Measurements from ENCODE around the gene DIAPH3. TPM values are rescaled to one million over a fixed set of nuclear protein-coding genes. Genes with fewer than 3 reads are reported as not detected.

Gene DIAPH3
- total RNA-seq, 1 experiment from 2014 or later, result 27.6 TPM

GRCh38 chr13:59879281-59879680 lies 284.4 kb downstream of the DIAPH3 start:
- no peak for DNase-seq (ENCODE audit: low spot score)
- TF ChIP-seq ATF2 (CRISPR knock-in tag; IDR thresholded peaks at IDR 0.05; ENCODE audit: borderline replicate concordance, low read depth), result no peak
- no peak for TF ChIP-seq HMGXB4 (CRISPR knock-in tag; IDR thresholded peaks at IDR 0.05)
- TF ChIP-seq PREB (CRISPR knock-in tag; IDR thresholded peaks at IDR 0.05; ENCODE audit: borderline replicate concordance), result no peak
- no peak for TF ChIP-seq PRDM15 (CRISPR knock-in tag; IDR thresholded peaks at IDR 0.05)
- TF ChIP-seq ZNF138 (CRISPR knock-in tag; conservative IDR thresholded peaks at IDR 0.05), result no peak
- TF ChIP-seq CDX4 (CRISPR knock-in tag; IDR thresholded peaks at IDR 0.05; ENCODE audit: borderline replicate concordance), result no peak
- no peak for TF ChIP-seq PRRX2 (CRISPR knock-in tag; IDR thresholded peaks at IDR 0.05)
- no peak for TF ChIP-seq MYBL2 (CRISPR knock-in tag; IDR thresholded peaks at IDR 0.05)
- TF ChIP-seq ELF4 (CRISPR knock-in tag; IDR thresholded peaks at IDR 0.05; ENCODE audit: low read depth), result no peak
- TF ChIP-seq ZBTB21 (CRISPR knock-in tag; IDR thresholded peaks at IDR 0.05; ENCODE audit: borderline replicate concordance), result no peak
- TF ChIP-seq E2F4 (CRISPR knock-in tag; IDR thresholded peaks at IDR 0.05; ENCODE audit: borderline replicate concordance, low read depth), result no peak
- no peak for TF ChIP-seq RORB (CRISPR knock-in tag; IDR thresholded peaks at IDR 0.05)
- no peak for TF ChIP-seq AR (CRISPR knock-in tag; IDR thresholded peaks at IDR 0.05)
- no peaks in the 10 kb centered on the region for H3K9me3 Mint-ChIP-seq
- no peaks in the 10 kb centered on the region for H3K36me3 Mint-ChIP-seq
- POLR2A ChIA-PET, result no interaction called here
- no peak for ATAC-seq
- H3K4me3 Mint-ChIP-seq, result no peak overlapping the region
- no peak overlapping the region for H3K27ac Mint-ChIP-seq
- CTCF ChIA-PET, result no interaction called here
- H3K27me3 Mint-ChIP-seq (ENCODE audit: low read depth), result no peaks in the 10 kb centered on the region
- H3K4me1 Mint-ChIP-seq, result no peaks in the 10 kb centered on the region

Measured in WTC11 (cell line).